ENCODE results near the gene ZNF180.

Gene ZNF180

GRCh38 chr19:44499559-44499958 lies 763 bp downstream of the ZNF180 start:
- TF ChIP-seq REST (IDR thresholded peaks at IDR 0.05; ENCODE audit: low read depth) = no peak
- TF ChIP-seq CEBPB (IDR thresholded peaks at IDR 0.05) = no peak
- TF ChIP-seq NFIC (IDR thresholded peaks at IDR 0.05) = no peak
- TF ChIP-seq EP300 (IDR thresholded peaks at IDR 0.05; ENCODE audit: borderline replicate concordance) = no peak
- no peak for TF ChIP-seq CREB1 (IDR thresholded peaks at IDR 0.05; ENCODE audit: low read depth)
- TF ChIP-seq YY1 (IDR thresholded peaks at IDR 0.05; ENCODE audit: low read depth) = no peak
- TF ChIP-seq TEAD4 (IDR thresholded peaks at IDR 0.05) = no peak
- no peak for TF ChIP-seq USF1 (IDR thresholded peaks at IDR 0.05)
- no peak for TF ChIP-seq FOXM1 (IDR thresholded peaks at IDR 0.05; ENCODE audit: borderline replicate concordance, low read depth)
- no peak for TF ChIP-seq RAD21 (IDR thresholded peaks at IDR 0.05; ENCODE audit: low read depth)
- no peak for TF ChIP-seq EGR1 (IDR thresholded peaks at IDR 0.05)
- no peak for TF ChIP-seq TCF12 (IDR thresholded peaks at IDR 0.05; ENCODE audit: low read depth)
- no peak for TF ChIP-seq MAX (IDR thresholded peaks at IDR 0.05)

GRCh38 chr19:44498988-44499387 lies 1.3 kb downstream of the ZNF180 start:
- TF ChIP-seq REST (IDR thresholded peaks at IDR 0.05; ENCODE audit: low read depth) = no peak
- TF ChIP-seq TEAD4 (IDR thresholded peaks at IDR 0.05) = no peak
- no peak for TF ChIP-seq TAF1 (IDR thresholded peaks at IDR 0.05; ENCODE audit: low read depth)
- no peak for TF ChIP-seq USF1 (IDR thresholded peaks at IDR 0.05)

GRCh38 chr19:44496711-44497110 lies 3.6 kb downstream of the ZNF180 start:
- no peak for TF ChIP-seq RAD21 (IDR thresholded peaks at IDR 0.05; ENCODE audit: low read depth)
- TF ChIP-seq USF1 (IDR thresholded peaks at IDR 0.05) = no peak
- TF ChIP-seq FOXM1 (IDR thresholded peaks at IDR 0.05; ENCODE audit: borderline replicate concordance, low read depth) = no peak
- TF ChIP-seq EGR1 (IDR thresholded peaks at IDR 0.05) = no peak
- TF ChIP-seq YY1 (IDR thresholded peaks at IDR 0.05; ENCODE audit: low read depth) = no peak
- no peak for TF ChIP-seq TEAD4 (IDR thresholded peaks at IDR 0.05)
- TF ChIP-seq ZBTB7A (IDR thresholded peaks at IDR 0.05; ENCODE audit: low read depth) = no peak
- no peak for TF ChIP-seq TCF12 (IDR thresholded peaks at IDR 0.05; ENCODE audit: low read depth)
- no peak for TF ChIP-seq TAF1 (IDR thresholded peaks at IDR 0.05; ENCODE audit: low read depth)
- no peak for TF ChIP-seq EP300 (IDR thresholded peaks at IDR 0.05; ENCODE audit: borderline replicate concordance)
- no peak for TF ChIP-seq CEBPB (IDR thresholded peaks at IDR 0.05)
- no peak for TF ChIP-seq REST (IDR thresholded peaks at IDR 0.05; ENCODE audit: low read depth)
- no peak for TF ChIP-seq NFIC (IDR thresholded peaks at IDR 0.05)

- TF ChIP-seq TCF12 (IDR thresholded peaks at IDR 0.05; ENCODE audit: low read depth) (peak; percentile 91), USF1 (IDR thresholded peaks at IDR 0.05) (peak; percentile 73), MAX (IDR thresholded peaks at IDR 0.05) (no peak)
Measured at GRCh38 chr19:44476559-44477408, 23.5 kb downstream of the ZNF180 start.

Measured in Ishikawa (cell line).